ENCODE measurements around the gene OR51B4.

GRCh38 chr11:5277807-5278382 is 23.9 kb downstream of the OR51B4 start:
- TF ChIP-seq EZH2 (IDR thresholded peaks at IDR 0.05; ENCODE audit: borderline replicate concordance, low read length), result no peak
- no peak for TF ChIP-seq CTCF (conservative IDR thresholded peaks at IDR 0.05 in 1 of 2, IDR thresholded peaks at IDR 0.05 in 1 of 2; ENCODE audit: extremely low read depth in 1 of 2, insufficient read depth in 1 of 2, low read depth in 1 of 2, low read length in 2 of 2)
